NCI-H187 treated with DMSO at 0.1 percent for 48 hours (cell line): ENCODE data around the gene UBR4.

Source experiments
- DNase-seq: peaks from one replicate; lab custom pipeline; 2025; lab: John Stamatoyannopoulos, UW

The UBR4 gene

DNA sequence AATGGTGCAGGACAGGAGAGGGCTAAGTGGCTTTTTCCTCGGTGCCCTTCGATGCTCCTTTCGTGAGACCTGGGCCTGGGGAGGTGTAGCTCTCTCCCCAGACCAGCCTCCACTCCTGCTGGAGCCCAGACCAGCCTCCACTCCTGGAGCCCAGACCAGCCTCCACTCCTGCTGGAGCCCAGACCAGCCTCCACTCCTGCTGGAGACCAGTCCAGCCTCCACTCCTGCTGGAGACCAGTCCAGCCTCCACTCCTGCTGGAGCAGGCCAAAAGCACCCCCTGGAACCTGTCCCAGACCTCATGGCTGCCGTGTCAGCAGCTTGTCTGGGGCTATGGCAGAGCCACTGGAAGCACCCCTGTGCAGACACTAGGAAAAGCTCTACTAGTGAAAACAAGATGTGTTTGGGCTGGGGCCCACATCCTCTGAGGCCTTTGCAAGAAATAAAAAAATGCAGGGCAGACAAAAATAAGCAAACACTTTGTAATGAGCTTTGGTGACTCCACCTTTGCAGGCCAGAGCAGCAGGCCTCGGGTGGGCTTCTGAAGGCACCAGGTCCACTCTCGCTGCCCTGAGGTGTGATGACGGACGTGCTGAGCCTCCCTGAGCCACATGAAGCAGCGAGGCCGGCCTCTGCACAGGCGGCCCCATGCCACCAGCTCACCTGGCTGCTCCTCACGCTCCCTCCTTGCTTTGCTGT lies 137.6 kb downstream of the UBR4 start:
- no peak for DNase-seq

- DNase-seq: no peak
These were observed 138.3 kb downstream of the UBR4 start for GRCh38 chr1:19071674-19072281.

DNA sequence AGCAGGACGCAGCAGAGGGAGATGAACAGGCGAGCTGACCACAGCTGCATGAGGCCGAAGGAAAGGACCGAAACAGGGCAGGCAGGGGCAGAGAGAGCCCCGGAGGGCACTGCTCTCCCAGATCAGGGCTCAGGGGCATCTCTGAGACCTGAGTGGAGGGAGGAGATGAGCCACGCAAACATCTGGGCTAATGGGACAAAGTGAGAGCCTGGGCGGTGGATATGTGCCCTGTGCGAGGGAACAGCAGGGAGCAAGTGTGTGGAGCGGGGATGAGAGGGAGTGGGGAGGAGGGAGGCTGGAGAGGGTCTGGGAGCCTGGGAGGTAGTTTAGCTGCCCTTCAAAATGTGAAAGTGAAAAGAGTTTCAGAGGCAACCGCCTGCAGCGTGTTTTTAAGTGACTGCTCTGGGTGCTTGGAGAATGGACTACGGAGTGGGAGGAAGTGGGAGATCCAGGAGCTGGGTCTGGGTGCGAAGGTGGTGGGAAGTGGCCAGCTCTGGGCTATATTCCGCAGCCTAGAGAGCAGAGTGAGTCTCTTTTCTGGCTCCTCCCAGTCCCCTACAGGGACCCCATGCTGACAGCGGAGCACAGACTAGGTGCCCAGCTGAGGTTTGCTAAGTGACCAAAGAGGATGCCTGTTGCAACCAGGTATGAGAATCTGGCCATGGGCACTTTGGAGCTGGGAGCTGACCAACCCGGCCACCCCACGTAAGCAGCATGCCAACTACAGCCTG lies 139.0 kb downstream of the UBR4 start:
- DNase-seq: no peak

GRCh38 chr1:19070197-19070651 lies 139.8 kb downstream of the UBR4 start:
- no peak for DNase-seq

DNA sequence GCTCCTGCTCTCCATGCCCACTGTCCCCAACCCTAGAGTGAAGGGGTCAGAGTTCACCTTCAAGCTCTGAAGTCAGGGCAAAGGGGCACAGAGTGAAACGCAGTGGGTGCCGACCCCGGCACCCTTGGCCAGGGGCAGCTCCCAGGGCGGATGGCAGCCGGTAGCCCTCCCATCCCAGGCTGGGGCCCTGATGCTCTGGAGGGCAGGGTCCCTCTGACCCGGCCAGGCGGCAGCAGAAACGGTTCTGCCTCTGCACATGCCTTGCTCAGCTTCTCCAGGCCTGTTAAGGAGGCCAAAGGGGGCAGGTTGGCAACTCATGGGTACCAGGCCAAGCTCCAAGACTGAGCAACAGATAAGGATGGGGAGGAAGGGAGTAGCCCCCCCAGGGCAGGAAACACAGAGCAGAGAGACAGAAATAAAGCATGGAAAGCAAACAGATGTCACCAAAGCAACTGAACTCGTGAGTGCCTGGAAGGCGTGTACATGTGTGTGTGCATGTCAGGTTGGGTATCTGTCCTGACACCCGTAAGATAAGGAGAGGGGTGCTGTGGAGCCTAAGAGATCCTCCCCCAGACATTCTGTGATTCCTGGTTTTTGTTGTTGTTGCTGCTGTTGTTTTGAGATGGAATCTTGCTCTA lies 141.3 kb downstream of the UBR4 start:
- DNase-seq: no peak

- no peak for DNase-seq
These were observed 142.0 kb downstream of the UBR4 start for GRCh38 chr1:19067912-19068638.

GRCh38 chr1:19067182-19067911 lies 142.7 kb downstream of the UBR4 start:
- DNase-seq: no peak

DNA sequence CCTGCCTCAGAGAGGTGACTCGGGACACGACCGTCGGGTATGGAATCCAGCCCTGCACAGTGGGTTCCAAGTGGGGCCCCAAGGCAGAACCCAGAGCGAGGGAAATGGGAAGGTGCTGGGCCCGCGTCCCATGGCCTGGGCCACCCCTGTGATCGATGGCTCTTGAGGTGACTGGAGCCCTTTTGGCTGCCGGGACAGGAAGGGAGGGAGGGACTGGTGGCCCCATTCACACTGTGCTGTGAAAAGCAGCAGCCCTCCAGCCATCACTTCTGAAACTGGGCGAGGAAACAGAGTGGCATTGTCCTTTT lies 143.2 kb downstream of the UBR4 start:
- no peak for DNase-seq

DNA sequence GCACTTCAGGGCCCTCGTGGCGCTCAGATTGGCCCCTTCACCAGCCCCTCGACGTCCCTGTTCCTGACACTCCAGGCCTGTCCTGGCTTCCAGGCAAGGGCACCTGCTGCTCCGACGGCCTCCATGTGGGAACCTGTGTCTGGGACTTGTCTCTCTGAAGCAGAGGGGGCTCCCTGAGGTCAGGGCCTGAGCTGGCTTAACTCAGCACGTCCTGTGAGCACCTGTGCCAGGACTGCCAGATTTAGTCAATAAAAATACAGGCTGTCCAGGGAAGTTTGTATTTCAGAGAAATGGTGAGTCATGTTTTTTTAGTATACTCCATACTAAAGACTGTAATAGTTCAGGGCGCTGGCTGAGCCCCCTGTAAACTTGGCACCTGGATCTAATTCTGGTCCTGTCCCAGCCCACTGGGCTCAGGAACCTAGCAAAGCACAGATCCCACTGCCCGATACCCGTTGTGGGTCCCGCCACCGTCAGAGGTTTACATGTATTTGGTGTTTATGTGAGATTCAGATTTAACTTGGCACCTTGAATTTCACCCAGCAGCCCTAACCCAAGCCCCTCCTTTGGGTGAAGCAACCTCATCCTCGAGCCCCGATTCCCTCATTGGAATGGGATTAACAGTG lies 143.7 kb downstream of the UBR4 start:
- DNase-seq: no peak

DNA sequence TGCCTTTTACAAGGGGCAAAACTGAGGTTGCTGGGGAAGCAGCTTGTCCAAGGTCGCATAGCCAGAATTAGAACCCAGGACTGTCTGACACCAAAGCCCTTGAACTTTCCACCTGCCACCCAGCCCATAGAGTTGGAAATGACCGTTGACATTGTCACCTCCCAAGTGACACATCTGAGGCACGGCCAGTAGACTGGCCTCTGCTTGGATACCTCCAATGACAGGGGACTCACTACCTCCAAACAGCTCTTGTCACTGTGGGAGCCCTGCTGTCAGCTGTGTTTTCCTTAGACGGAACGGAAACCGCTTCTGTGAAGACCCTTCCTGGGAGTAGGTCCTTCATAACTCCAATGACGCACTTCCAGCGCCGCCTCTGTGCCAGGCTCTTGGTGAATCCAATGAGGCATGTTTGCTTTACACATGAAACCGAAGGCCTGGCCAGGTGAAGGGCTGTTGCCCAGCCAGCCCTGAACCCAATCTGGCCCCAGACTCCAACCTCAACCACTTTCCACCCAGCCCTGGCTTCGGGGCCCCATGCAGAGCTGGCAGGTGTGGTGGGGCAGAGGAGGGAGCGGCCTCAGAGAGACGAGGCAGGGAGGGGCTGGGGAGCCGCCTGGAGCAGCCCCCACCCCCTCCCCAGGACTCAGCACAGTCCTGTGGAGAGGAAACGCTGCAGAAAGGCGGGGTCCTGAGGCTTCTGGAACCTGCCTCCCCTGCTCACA lies 144.4 kb downstream of the UBR4 start:
- DNase-seq: no peak

DNA sequence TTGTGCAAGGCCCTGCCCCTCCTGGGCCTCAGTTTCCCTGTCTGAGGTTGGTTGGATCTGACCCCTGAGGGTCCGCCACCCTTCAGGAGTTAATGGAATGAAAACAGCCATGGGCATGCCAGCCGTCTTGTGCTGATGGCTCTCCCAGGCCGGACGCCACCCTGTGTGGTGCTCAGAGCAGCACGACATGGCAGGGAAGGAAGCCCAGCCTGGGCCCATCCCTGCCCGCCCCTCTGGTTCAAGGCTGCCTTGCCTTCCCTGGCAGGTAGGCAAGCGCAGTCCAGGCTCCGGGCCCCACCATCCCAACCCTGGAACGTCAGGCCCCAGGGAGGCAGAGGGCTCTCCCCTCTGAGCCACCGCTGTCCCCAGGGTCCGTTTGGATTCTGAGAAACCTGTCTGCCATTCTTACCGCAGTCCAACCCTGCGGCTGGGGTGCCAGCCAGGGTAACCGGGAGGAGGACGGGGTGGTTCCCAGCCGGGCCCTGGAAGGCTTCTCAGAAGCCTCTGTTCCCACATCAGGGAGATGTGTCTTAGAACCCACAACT lies 145.1 kb downstream of the UBR4 start:
- no peak for DNase-seq

DNA sequence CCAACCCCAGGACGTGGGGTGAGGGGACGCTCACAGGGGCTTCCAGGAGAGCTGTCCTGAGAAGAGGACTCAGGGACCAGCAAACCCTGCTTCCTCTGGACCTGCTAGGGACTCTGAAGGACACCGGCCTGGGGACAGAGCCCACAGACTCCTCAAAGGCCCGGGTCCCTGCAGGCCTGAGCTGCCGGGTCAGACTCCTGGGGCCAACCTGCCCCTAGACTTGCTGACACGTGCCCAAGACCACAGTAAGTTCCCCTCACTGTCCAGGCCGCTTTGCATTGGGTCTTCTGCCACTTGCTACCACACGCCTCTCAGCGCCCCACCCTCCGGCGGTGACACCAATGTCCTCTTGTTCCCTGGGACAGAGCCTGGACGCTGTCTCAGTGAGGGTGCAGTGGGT lies 146.9 kb downstream of the UBR4 start:
- no peak for DNase-seq

DNA sequence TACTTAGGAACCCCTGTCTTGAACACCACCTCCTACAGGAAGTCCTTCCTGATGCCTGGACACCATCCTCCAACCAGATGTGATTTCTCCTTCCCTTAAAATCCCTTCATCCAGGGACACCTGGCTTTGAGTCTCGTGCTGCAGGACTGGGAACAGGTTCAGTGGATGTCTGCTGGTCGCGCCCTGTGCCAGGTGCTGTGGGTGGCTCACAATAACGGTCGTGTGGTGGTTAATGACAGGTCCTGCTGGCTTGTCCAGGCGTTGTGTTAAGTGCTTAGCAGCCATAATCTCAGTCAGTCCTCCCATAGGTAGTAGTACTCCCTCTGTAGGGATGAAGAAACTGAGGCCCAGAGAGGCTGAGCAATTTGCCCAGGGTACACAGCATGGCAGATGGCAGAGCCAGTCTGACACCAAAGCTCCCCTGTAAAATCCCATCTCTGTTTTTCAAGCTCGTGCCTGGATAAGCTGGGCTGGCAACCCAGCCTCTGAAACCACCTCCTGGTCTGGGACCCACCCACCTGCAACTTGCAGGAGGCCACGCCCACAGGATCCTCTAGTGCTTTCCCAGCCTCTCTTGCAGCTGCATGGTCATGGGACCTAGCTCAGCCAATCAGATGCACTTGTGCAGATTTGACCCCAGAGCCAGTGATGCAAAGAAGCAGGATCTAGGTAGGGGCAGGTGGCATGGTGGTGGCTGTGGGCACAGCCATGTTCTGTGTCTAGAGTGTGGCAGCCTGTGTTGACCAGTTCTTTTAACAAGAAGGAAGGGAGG lies 147.6 kb downstream of the UBR4 start:
- no peak for DNase-seq

GRCh38 chr1:19061798-19062197 lies 148.3 kb downstream of the UBR4 start:
- DNase-seq: no peak

DNA sequence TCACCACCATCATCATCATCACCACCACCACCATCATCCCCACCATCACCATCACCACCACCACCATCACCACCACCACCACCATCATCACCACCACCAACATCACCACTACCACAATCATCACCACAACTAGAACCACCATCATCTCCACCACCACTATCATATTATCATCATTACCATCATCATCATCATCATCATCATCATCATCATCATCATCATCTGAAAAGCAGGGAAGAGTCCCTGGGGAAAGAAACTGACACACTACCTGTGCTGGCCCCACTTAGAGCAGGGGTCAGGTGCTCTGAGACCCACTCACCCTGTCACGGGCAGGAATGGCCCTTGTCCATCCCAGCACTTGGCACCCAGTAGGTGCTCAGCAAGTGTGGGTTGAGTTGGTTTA lies 148.7 kb downstream of the UBR4 start:
- DNase-seq: no peak

DNA sequence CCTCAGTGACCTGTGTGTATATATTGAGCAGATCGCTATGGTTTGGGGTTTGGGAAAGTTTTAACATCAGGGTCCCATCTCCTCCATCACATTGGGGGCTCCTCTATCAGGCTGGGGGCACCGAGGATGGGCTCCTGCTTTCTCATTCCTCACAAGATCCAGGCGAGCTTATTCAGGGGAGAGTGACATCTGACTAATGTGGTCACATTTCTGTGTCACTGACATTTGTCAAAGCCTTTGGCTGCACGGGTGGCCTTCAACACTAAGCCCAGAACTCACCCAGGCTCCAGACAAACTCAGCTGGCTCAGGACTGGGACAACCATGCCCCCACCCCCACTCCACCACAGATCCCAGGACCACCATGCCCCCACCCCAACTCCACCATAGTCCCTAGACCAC lies 150.3 kb downstream of the UBR4 start:
- DNase-seq: no peak

GRCh38 chr1:19058476-19058797 lies 151.6 kb downstream of the UBR4 start:
- no peak for DNase-seq

DNA sequence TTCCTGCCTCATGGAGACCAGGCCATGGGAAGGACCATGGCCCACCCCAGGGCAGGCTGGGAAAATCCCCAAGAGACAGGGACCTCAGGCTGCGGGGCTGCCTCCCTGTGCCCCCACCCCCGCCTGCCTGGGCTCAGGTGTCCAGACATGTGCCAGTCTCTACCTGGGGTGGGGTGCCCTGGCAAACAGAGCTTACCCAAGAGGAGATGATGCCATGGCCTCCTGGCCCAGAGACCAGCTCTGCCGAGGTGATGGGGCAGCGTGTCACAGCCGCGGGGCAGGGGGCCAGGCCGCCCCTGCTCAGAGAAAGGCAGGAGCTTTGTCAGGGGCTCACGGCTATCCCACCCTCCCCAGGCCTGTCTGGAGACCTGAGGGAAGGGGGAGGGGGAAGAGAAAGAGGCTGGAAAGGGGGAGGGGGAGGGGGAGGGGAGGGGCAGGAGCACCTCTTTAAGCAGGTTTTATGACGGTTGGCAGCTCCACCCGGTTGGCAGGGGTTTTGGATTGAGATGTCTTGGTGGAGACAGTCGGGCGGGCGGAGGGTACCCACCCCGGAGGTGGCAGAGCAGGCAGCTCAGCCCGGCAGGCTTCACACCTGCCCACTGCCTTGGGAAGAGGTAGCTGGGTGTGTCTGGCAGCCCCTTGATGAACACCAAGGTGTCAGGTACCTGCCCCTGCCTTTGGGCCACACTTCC lies 152.1 kb downstream of the UBR4 start:
- DNase-seq: no peak

- DNase-seq: no peak
These were observed 152.8 kb downstream of the UBR4 start for GRCh38 chr1:19057182-19057779.
